Naive thymus-derived CD8-positive, alpha-beta T cell (primary cell): Measurements from ENCODE around the gene CILP2. TPM values are rescaled to one million over a fixed set of nuclear protein-coding genes. Genes with fewer than 3 reads are reported as not detected.

ENCODE experiments used
- ATAC-seq, 2 donors: fragments of 150-1000 bp; cut with Tn5 transposase in 1 of 2; sonication (Bioruptor Pico), chemical (Tn5 transposase) in 1 of 2; 1 replicate in 1 of 2; 2 replicates in 1 of 2; pipeline ENCODE4 v1.10.0; 2021; ENCODE audit warnings: mild to moderate bottlenecking in 2 of 2, moderate library complexity in 2 of 2
- POLR2A ChIA-PET: fragments of 350-600 bp; sonication (Branson Sonifier 250); formaldehyde crosslinking; loops from one replicate; lab custom pipeline; 2021; ENCODE audit warnings: antibody characterized with exemption; lab: Charles Lee
- DNase-seq, 10 donors: peaks; one replicate each; pipeline versions ENCODE4 v3.0.0 to v3.0.0-alpha.2; 2020 to 2022
- H3K27ac Mint-ChIP-seq, 10 donors: one replicate each; pipeline ENCODE4 v1.8.0; 2020 to 2022; ENCODE audit warnings: mild to moderate bottlenecking in 10 of 10, mixed read lengths in 10 of 10, moderate library complexity in 4 of 10, inconsistent platforms in 1 of 10
- H3K27me3 Mint-ChIP-seq, 5 donors: one replicate each; pipeline ENCODE4 v1.8.0; 2021 to 2022; ENCODE audit warnings: mixed read lengths in 5 of 5
- H3K36me3 Mint-ChIP-seq, 3 donors: one replicate each; pipeline ENCODE4 v1.8.0; 2020 to 2022; ENCODE audit warnings: mixed read lengths in 3 of 3, mild to moderate bottlenecking in 2 of 3, inconsistent platforms in 1 of 3
- H3K4me1 Mint-ChIP-seq, 4 donors: one replicate each; pipeline ENCODE4 v1.8.0; 2021 to 2022; ENCODE audit warnings: mixed read lengths in 4 of 4
- H3K4me3 Mint-ChIP-seq, 10 donors: one replicate each; pipeline ENCODE4 v1.8.0; 2020 to 2022; ENCODE audit warnings: mild to moderate bottlenecking in 10 of 10, mixed read lengths in 10 of 10, moderate library complexity in 6 of 10, inconsistent platforms in 1 of 10
- H3K9me3 Mint-ChIP-seq, 9 donors: one replicate each; pipeline ENCODE4 v1.8.0; 2020 to 2022; ENCODE audit warnings: mixed read lengths in 9 of 9, mild to moderate bottlenecking in 3 of 9, inconsistent platforms in 1 of 9, moderate library complexity in 1 of 9
- polyA plus RNA-seq, 3 donors: library from polyadenylated mRNA; unstranded; fragments of 300-500 nt; fragmentation: Illumina TruSeq; gene quantifications; one replicate each; pipeline ENCODE4 v1.2.3, GENCODE V29; 2021
- total RNA-seq, 8 experiments: library from RNA in 2 of 8; stranded (reverse) in 2 of 8; gene quantifications; one replicate each; pipeline ENCODE4 v1.2.3 and lab custom pipeline; 2021 to 2026

CILP2 gene
- total and polyA plus RNA-seq, 5 experiments from 2014 or later, result 0.31 to 0.64 (median 0.48) TPM; not detected in 1

DNA sequence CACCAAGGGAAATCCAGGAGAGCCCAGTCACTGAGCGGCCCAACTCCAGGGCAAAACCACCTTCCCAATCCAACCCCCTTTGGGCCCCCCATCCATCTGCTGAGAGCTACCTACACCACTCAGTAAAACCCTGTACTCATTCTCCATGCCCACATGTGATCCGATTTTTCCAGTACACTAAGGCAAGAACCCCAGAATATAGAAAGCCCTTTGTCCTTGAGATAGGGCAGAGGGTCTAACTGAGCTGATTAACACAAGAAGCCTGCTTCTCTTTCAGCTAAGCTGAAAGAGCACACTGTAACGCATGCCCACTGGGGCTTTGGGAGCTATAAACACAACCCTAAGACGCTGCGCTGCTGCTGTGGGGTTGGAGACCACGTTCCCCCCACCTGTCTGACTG, 44.4 kb downstream of the CILP2 start:
- DNase-seq (no peak), ATAC-seq (no peak)
- Mint-ChIP-seq H3K4me1 (peaks cover 0 to 28% (median 21%) of the 10 kb centered on the region in 4 donors), H3K27ac (peak overlapping the region in 5 of 10 donors; percentile 1 to 87 (median 34)), H3K4me3 (no peak overlapping the region), H3K36me3 (peaks cover 0 to 11% (median 2%) of the 10 kb centered on the region in 3 donors), H3K27me3 (no peaks in the 10 kb centered on the region), H3K9me3 (no peaks in the 10 kb centered on the region)
- POLR2A ChIA-PET, result interaction anchor here (1.1 to 1.7 kb wide), 4 partner anchors 9 to 27 kb away, joined by 3 to 9 read pairs (median 4); no protein-coding TSS in a partner anchor

DNA sequence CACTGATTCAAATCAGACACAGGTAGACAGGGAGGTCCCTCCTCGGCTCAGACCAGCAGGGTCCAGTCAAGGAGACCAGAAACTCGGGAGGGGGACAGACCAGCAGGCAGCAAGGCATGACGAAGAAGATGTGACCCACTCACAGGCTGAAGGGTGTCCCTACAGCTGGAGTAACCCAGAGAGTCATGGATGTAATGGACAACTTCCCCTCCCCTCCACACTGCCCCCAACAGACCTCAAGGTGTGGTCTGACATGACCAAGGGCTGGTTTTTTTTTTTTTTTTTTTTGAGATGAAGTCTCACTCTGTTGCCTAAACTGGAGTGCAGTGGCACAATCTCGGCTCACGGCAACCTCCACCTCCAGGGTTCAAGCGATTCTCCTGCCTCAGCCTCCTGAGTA, 46.3 kb downstream of the CILP2 start:
- Mint-ChIP-seq H3K27ac (peak overlapping the region in 1 of 10 donors; percentile 43), H3K4me1 (peaks cover 11 to 42% (median 30%) of the 10 kb centered on the region in 4 donors)

DNA sequence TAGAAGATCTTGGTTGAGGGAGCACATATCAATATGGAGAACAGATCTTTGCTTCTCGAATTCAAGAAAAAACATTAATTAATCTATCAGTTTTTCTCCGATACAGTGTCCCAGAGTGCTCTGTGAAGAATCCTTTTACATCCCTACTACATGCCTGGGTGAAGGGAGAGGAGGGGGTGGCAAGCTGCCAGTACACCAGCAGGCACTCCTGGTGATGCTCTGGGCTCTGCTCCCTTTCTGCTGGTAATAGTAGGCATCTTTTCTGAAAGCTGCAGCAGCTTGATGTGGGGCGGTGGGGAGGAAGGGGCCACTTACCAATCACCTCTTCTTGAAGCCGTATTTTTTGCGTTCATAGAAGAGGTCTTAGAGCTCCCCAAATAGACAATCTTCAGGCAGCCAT, 49.7 kb downstream of the CILP2 start:
- POLR2A ChIA-PET, result interaction anchor here (5.6 kb wide), 1 partner anchor 15 kb away, joined by 39 read pairs; no protein-coding TSS in a partner anchor

More for the DNA sequence above, 46.3 kb downstream of the CILP2 start:
- ATAC-seq, result no peak
- POLR2A ChIA-PET, result interaction anchor here (0.8 to 1.6 kb wide), 3 partner anchors 14 to 49 kb away, joined by 3 to 6 read pairs (median 3); no protein-coding TSS in a partner anchor
- no peak for DNase-seq
- Mint-ChIP-seq H3K4me3 (no peak overlapping the region), H3K36me3 (peaks cover 0 to 14% (median 2%) of the 10 kb centered on the region in 3 donors), H3K27me3 (no peaks in the 10 kb centered on the region), H3K9me3 (no peaks in the 10 kb centered on the region)

DNA sequence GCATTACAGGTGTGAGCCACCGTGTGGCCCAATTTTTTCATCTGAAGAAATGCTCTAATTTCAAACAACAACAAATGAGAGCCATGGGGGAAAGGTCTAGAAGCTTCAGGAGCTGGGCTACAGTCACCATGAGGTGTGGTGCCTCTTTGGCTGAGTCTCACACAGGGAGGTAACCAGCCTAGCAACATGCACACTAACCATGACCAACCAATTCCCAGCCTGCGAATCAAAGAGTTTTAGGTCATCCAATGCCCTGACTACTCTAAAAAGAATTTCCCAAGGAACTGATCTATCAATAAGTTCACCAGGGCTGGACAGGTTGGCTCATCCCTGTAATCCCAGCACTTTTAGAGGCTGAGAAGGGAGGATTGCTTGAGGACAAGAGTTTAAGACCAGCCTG, 50.5 kb downstream of the CILP2 start:
- no peaks in the 10 kb centered on the region for H3K9me3 Mint-ChIP-seq
- POLR2A ChIA-PET, result interaction anchor here (0.7 to 5.6 kb wide), 4 partner anchors 10 to 277 kb away, joined by 3 to 39 read pairs (median 4); partner anchors contain the start of gene ZNF253
- ATAC-seq (no peak), DNase-seq (no peak)
- no peaks in the 10 kb centered on the region for H3K27me3 Mint-ChIP-seq
- peak overlapping the region in 4 of 10 donors; percentile 7 to 54 (median 44) for H3K4me3 Mint-ChIP-seq
- H3K27ac Mint-ChIP-seq, result peak overlapping the region in 7 of 10 donors; percentile 25 to 91 (median 67)
- peaks cover 18 to 42% (median 34%) of the 10 kb centered on the region in 4 donors for H3K4me1 Mint-ChIP-seq
- peaks cover 0 to 18% (median 4%) of the 10 kb centered on the region in 3 donors for H3K36me3 Mint-ChIP-seq

More for the DNA sequence above, 49.7 kb downstream of the CILP2 start:
- H3K27me3 Mint-ChIP-seq, result no peaks in the 10 kb centered on the region
- DNase-seq (no peak), ATAC-seq (no peak)
- peaks cover 0 to 17% (median 4%) of the 10 kb centered on the region in 3 donors for H3K36me3 Mint-ChIP-seq
- peak overlapping the region in 2 of 10 donors; percentile 40 to 62 for H3K4me3 Mint-ChIP-seq
- no peaks in the 10 kb centered on the region for H3K9me3 Mint-ChIP-seq
- H3K4me1 Mint-ChIP-seq, result peaks cover 18 to 38% (median 34%) of the 10 kb centered on the region in 4 donors
- H3K27ac Mint-ChIP-seq, result peak overlapping the region in 5 of 10 donors; percentile 28 to 84 (median 46)

DNA sequence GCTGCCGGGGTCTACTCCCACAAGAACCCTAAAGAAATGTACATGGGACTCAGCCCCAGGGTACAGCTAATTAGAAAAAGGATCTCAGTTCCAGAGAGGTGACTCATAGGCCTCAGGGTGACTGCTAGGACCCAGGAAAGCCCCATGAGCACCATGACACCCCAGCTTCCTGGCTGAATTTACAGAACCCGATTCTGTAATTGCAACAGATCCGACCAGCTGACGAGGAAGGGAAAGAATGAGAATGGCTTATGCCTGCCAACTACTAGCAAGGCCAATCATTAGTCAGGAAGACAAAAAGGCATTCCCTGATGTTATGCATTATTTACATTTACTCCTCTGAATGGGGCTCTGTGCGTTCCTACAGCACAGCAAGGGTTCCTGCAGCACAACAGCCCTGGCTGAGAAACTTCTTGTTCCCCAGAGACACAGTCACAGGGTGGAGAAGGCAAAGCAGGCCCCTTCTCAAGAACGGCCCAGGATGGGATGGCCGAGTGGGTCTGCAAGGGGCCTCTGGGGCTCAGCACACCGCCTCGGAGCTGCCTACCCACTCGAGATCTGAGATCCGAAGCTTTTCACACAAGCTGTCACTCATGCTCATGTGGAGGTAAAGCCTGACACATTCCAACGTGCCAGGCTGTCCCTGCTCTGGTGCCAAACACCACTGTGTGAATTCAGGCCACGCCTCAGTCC, 53.2 kb downstream of the CILP2 start:
- ATAC-seq (peak; percentile 77 to 78), DNase-seq (peak in 4 of 10 donors; percentile 26 to 71 (median 28))
- Mint-ChIP-seq H3K27ac (peak overlapping the region; percentile 47 to 90 (median 82)), H3K36me3 (peaks cover 0 to 12% (median 2%) of the 10 kb centered on the region in 3 donors), H3K4me1 (peaks cover 19 to 55% (median 43%) of the 10 kb centered on the region in 4 donors), H3K4me3 (peak overlapping the region in 5 of 10 donors; percentile 26 to 67 (median 39)), H3K9me3 (no peaks in the 10 kb centered on the region), H3K27me3 (no peaks in the 10 kb centered on the region)
- POLR2A ChIA-PET, result interaction anchor here (0.6 to 5.6 kb wide), 6 partner anchors 10 to 53 kb away, joined by 3 to 39 read pairs (median 4); partner anchors contain the start of gene GMIP

DNA sequence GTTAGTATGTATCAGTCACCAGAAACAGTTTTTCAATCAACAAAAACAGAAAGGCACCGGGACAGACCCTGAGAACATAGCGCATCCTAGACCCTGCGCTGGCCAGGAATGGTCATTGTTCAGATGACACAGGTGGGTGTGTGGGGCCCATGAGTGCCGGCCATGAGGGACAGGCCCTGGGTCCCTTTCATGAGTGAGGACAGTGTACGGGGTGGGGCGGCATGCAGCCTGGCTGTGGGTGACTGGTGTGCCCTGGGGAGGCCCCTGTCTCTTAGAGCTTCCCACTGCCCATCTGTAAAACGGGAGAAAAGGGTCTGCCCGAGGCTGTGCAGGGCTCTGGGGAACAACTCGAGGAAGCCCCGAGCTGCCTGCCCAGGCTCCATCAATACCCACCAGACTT, 54.6 kb downstream of the CILP2 start:
- DNase-seq (no peak), ATAC-seq (no peak)
- Mint-ChIP-seq H3K9me3 (no peaks in the 10 kb centered on the region), H3K27ac (peak overlapping the region in 2 of 10 donors; percentile 65 to 75), H3K36me3 (peaks cover 0 to 13% (median 4%) of the 10 kb centered on the region in 3 donors), H3K27me3 (no peaks in the 10 kb centered on the region), H3K4me1 (peaks cover 20 to 64% (median 51%) of the 10 kb centered on the region in 4 donors), H3K4me3 (no peak overlapping the region)
- POLR2A ChIA-PET, result interaction anchor here (0.5 to 5.6 kb wide), 3 partner anchors 10 to 273 kb away, joined by 3 to 39 read pairs (median 4); no protein-coding TSS in a partner anchor

DNA sequence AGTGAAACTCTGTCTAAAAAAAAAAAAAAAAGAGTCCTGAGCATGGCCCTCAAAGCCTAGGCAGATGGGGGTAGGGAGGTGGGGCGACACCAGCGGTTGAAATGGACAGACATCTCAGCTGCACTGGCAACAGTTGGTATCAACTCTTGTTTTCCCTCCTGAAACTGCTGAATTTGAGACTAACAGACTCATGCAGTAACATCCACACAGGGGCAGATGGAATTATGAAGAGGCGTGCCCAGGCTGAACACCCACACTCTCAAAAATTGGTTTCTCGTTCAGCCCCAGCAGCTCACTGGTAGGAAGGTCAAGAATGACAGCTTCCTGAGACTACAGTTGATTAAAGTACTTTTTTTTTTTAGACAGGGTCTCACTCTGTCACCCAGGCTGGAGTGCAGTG, 56.3 kb downstream of the CILP2 start:
- peaks cover 0 to 10% (median 4%) of the 10 kb centered on the region in 3 donors for H3K36me3 Mint-ChIP-seq
- no peak overlapping the region for H3K4me3 Mint-ChIP-seq
- DNase-seq (no peak), ATAC-seq (no peak)
- H3K4me1 Mint-ChIP-seq, result peaks cover 24 to 68% (median 55%) of the 10 kb centered on the region in 4 donors
- H3K27me3 Mint-ChIP-seq, result no peaks in the 10 kb centered on the region
- POLR2A ChIA-PET, result no interaction called here
- H3K9me3 Mint-ChIP-seq, result no peaks in the 10 kb centered on the region
- peak overlapping the region in 4 of 10 donors; percentile 9 to 81 (median 33) for H3K27ac Mint-ChIP-seq

DNA sequence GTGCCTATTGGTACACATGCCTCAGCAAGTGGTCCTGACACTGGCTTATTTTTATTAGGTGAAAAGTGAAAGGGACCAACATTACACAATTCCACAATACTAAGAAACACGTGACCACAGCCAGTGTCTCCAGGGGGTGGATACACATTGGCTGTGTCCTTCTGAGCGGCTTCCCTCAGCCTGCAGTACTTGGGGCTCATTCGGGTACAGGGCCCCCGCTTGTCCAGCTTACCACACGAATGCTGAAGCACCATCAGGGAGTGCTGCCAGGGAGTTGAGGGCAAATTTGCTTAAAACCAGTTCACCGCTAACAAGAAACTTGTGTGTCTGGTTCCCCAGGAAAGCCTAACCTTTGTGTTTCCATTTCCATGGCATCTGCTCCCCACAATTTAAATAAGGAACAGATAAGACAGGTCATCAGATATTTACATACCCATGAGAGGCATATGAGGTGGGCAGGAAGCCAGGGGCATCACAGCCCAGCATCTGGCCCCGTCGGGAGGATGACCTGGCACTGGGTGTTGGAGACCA, 57.2 kb downstream of the CILP2 start:
- DNase-seq, result no peak
- ATAC-seq, result no peak
- no peaks in the 10 kb centered on the region for H3K27me3 Mint-ChIP-seq
- H3K9me3 Mint-ChIP-seq, result no peaks in the 10 kb centered on the region
- peaks cover 17 to 66% (median 48%) of the 10 kb centered on the region in 4 donors for H3K4me1 Mint-ChIP-seq
- H3K27ac Mint-ChIP-seq, result peak overlapping the region; percentile 27 to 98 (median 82)
- H3K36me3 Mint-ChIP-seq, result peaks cover 0 to 10% (median 4%) of the 10 kb centered on the region in 3 donors
- POLR2A ChIA-PET, result interaction anchor here (1.6 to 4.2 kb wide), 2 partner anchors 24 to 73 kb away, joined by 3 to 35 read pairs; partner anchors contain the start of genes PBX4 and ZNF101
- H3K4me3 Mint-ChIP-seq, result no peak overlapping the region

Other genes starting within 250 kb of the CILP2 start
- gene SUGP1, start 217.8 kb upstream of the CILP2 start, total RNA-seq, result 10 to 100 TPM; 97.0 to 97.9 TPM
- 10 to 100 TPM; 24.7 to 42.2 (median 30.2) TPM for gene SUGP1, start 217.8 kb upstream of the CILP2 start, polyA plus RNA-seq
- gene MAU2, start 217.4 kb upstream of the CILP2 start, total RNA-seq, result 100 to 1,000 TPM; 162 to 172 TPM
- gene MAU2, start 217.4 kb upstream of the CILP2 start, polyA plus RNA-seq, result 10 to 100 TPM; 20.3 to 24.3 (median 20.6) TPM
- 100 to 1,000 TPM; 101 to 107 TPM for gene GATAD2A, start 132.6 kb upstream of the CILP2 start, total RNA-seq
- 10 to 100 TPM; 14.5 to 35.1 (median 20.2) TPM for gene GATAD2A, start 132.6 kb upstream of the CILP2 start, polyA plus RNA-seq
- gene TSSK6, start 22.7 kb upstream of the CILP2 start, total RNA-seq, result 10 to 100 TPM in 1 of 2 experiments, 1 to 10 TPM in 1; 9.3 to 10.8 TPM
- gene TSSK6, start 22.7 kb upstream of the CILP2 start, polyA plus RNA-seq, result 1 to 10 TPM in 2 of 3 donors, under 1 TPM in 1; 0.59 to 3.7 (median 3.1) TPM
- gene NDUFA13, start 22.0 kb upstream of the CILP2 start, total RNA-seq, result 100 to 1,000 TPM; 177 to 180 TPM
- gene NDUFA13, start 22.0 kb upstream of the CILP2 start, polyA plus RNA-seq, result 100 to 1,000 TPM; 329 to 360 (median 338) TPM
- 10 to 100 TPM; 11.1 to 12.8 TPM for gene YJEFN3, start 9.4 kb upstream of the CILP2 start, total RNA-seq
- under 1 TPM in 2 of 3 donors, not detected in 1; 0.08 to 0.63 TPM for gene YJEFN3, start 9.4 kb upstream of the CILP2 start, polyA plus RNA-seq
- 10 to 100 TPM; 46.0 to 49.4 TPM for gene PBX4, start 80.4 kb downstream of the CILP2 start, total RNA-seq
- 1 to 10 TPM; 2.6 to 6.9 (median 4.2) TPM for gene PBX4, start 80.4 kb downstream of the CILP2 start, polyA plus RNA-seq
- gene LPAR2, start 90.0 kb downstream of the CILP2 start, total RNA-seq, result 10 to 100 TPM; 82.7 to 93.1 TPM
- gene LPAR2, start 90.0 kb downstream of the CILP2 start, polyA plus RNA-seq, result 10 to 100 TPM; 12.9 to 38.0 (median 16.7) TPM
- gene GMIP, start 105.4 kb downstream of the CILP2 start, total RNA-seq, result 100 to 1,000 TPM; 133 to 135 TPM
- gene GMIP, start 105.4 kb downstream of the CILP2 start, polyA plus RNA-seq, result 10 to 100 TPM; 40.6 to 72.4 (median 41.9) TPM
- 100 to 1,000 TPM; 155 to 158 TPM for gene ATP13A1, start 125.4 kb downstream of the CILP2 start, total RNA-seq
- 10 to 100 TPM; 15.3 to 46.7 (median 20.7) TPM for gene ATP13A1, start 125.4 kb downstream of the CILP2 start, polyA plus RNA-seq
- 100 to 1,000 TPM; 252 to 269 TPM for gene ZNF101, start 130.6 kb downstream of the CILP2 start, total RNA-seq
- gene ZNF101, start 130.6 kb downstream of the CILP2 start, polyA plus RNA-seq, result 100 to 1,000 TPM in 2 of 3 donors, 10 to 100 TPM in 1; 99.7 to 144 (median 131) TPM
- gene ZNF14, start 194.8 kb downstream of the CILP2 start, total RNA-seq, result 10 to 100 TPM; 39.8 TPM
- gene ZNF14, start 194.8 kb downstream of the CILP2 start, polyA plus RNA-seq, result 10 to 100 TPM in 2 of 3 donors, 1 to 10 TPM in 1; 8.2 to 16.3 (median 11.4) TPM